Karpas-422 (cell line): ENCODE measurements around the gene CTNNA2. TPM values are rescaled to one million over a fixed set of nuclear protein-coding genes. Genes with fewer than 3 reads are reported as not detected.

Experiments used
- DNase-seq: peaks from one replicate; pipeline ENCODE4 v3.0.0-alpha.2; 2015
- H2AFZ ChIP-seq: fragments of 200-600 bp; sonication (generic); 2 replicates; pipeline ENCODE4 v1.6.1; 2014; ENCODE audit warnings: antibody characterized with exemption, low read length, mixed read lengths
- H3K27ac ChIP-seq: fragments of 200-600 bp; sonication (generic); 2 replicates; pipeline ENCODE4 v1.5.1; 2014; ENCODE audit warnings: mild to moderate bottlenecking, low read length, moderate library complexity
- H3K27me3 ChIP-seq: fragments of 200-600 bp; sonication (generic); 2 replicates; pipeline ENCODE4 v1.6.1; 2014; ENCODE audit warnings: low read length, mixed read lengths
- H3K36me3 ChIP-seq: fragments of 200-600 bp; sonication (generic); 2 replicates; pipeline ENCODE4 v1.6.1; 2014; ENCODE audit warnings: low read length, mixed read lengths; ENCODE audit not compliant: insufficient read depth
- H3K4me1 ChIP-seq: fragments of 200-600 bp; sonication (generic); 2 replicates; pipeline ENCODE4 v1.6.1; 2014; ENCODE audit warnings: mild to moderate bottlenecking, low read length, mixed read lengths
- H3K4me2 ChIP-seq: fragments of 200-600 bp; sonication (generic); 2 replicates; pipeline ENCODE4 v1.6.1; 2014; ENCODE audit warnings: low read length, low read depth, mild to moderate bottlenecking; ENCODE audit not compliant: poor library complexity, severe bottlenecking
- H3K4me3 ChIP-seq: fragments of 200-600 bp; sonication (generic); 2 replicates; pipeline ENCODE4 v1.5.1; 2014; ENCODE audit warnings: mild to moderate bottlenecking, antibody characterized with exemption, low read length, mixed read lengths
- H3K79me2 ChIP-seq: fragments of 200-600 bp; sonication (generic); 2 replicates; pipeline ENCODE4 v1.6.1; 2014; ENCODE audit warnings: mild to moderate bottlenecking, low read length, mixed read lengths
- H3K9ac ChIP-seq: fragments of 200-600 bp; sonication (generic); 2 replicates; pipeline ENCODE4 v1.6.0; 2014; ENCODE audit warnings: low read length
- H3K9me2 ChIP-seq: fragments of 200-600 bp; sonication (generic), shearing (Covaris generic); replicated peaks from 2 replicates; pipeline ENCODE4 v1.6.0; 2014; ENCODE audit warnings: mild to moderate bottlenecking, low read length, moderate library complexity; ENCODE audit not compliant: insufficient read depth
- H3K9me3 ChIP-seq: fragments of 300-700, 200-600 bp; sonication (generic); 2 replicates; pipeline ENCODE4 v1.6.1; 2014; ENCODE audit warnings: low read length, mixed read lengths
- H4K20me1 ChIP-seq: fragments of 200-600 bp; sonication (generic); 2 replicates; pipeline ENCODE4 v1.6.1; 2014; ENCODE audit warnings: mild to moderate bottlenecking, antibody characterized with exemption, low read length, low read depth; ENCODE audit not compliant: insufficient read depth
- total RNA-seq: library from RNA; depleted of rRNA; stranded (reverse); fragments of >200 nt; shearing (Covaris generic); gene quantifications from 2 replicates; pipeline ENCODE4 v1.2.3, GENCODE V29; 2014; ENCODE audit warnings: low replicate concordance

Gene CTNNA2
- total RNA-seq, 1 experiment from 2014 or later: not detected

DNA sequence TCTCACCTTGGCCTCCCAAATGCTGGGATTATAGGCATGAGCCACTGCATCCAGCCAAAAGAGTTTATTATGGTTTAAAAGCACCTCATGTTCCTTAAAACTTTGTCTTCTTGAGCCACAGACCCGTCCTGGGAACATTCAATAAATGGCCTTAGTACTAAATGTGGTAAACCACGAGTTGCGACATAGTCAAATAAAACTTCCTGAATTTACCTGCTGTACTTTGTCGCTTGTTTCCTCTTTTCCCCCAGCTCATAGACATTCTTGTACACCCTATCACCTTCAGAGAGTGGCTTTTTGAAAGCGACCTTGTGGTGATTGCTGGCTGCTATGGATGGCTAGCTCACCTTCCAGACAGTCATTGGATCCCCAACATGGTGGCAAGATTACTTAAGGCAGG is 481.3 kb downstream of the CTNNA2 start:
- no peaks in the 10 kb centered on the region for H3K9me2 ChIP-seq
- no peak overlapping the region for H3K27ac ChIP-seq
- no peaks in the 10 kb centered on the region for H3K9me3 ChIP-seq
- H3K79me2 ChIP-seq: no peaks in the 10 kb centered on the region
- no peaks in the 10 kb centered on the region for H4K20me1 ChIP-seq
- H3K4me2 ChIP-seq: no peak overlapping the region
- no peaks in the 10 kb centered on the region for H3K36me3 ChIP-seq
- H3K9ac ChIP-seq: no peak overlapping the region
- no peaks in the 10 kb centered on the region for H3K27me3 ChIP-seq
- H2AFZ ChIP-seq: no peak overlapping the region
- no peak for DNase-seq
- no peak overlapping the region for H3K4me3 ChIP-seq
- no peaks in the 10 kb centered on the region; the same call in 1 of the 2 replicates for H3K4me1 ChIP-seq

DNA sequence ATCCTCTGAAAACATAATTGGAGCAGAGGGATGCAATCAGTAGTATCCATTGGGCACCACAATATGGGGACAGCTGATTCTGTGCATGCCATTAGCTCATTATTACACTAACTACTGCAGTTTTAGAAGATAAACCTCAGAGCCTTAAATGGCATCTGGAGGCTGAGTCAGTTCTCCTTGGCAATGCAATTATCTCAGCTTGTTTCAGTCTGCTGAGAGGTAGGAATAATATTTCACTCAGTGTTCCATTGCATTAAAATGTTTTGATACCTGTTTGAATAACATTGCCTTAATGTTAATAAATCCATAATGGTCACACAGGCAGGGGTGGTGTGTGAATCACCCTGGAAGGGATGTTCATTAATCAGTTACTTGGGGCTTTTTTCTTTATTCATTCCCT is 482.1 kb downstream of the CTNNA2 start:
- Histone ChIP-seq H3K4me1 (no peaks in the 10 kb centered on the region; the same call in 1 of the 2 replicates), H3K4me2 (no peak overlapping the region), H3K9ac (no peak overlapping the region), H3K36me3 (no peaks in the 10 kb centered on the region), H3K4me3 (no peak overlapping the region), H4K20me1 (no peaks in the 10 kb centered on the region), H3K27me3 (no peaks in the 10 kb centered on the region), H3K9me2 (no peaks in the 10 kb centered on the region), H2AFZ (no peak overlapping the region), H3K9me3 (no peaks in the 10 kb centered on the region), H3K27ac (no peak overlapping the region), H3K79me2 (no peaks in the 10 kb centered on the region)
- no peak for DNase-seq

DNA sequence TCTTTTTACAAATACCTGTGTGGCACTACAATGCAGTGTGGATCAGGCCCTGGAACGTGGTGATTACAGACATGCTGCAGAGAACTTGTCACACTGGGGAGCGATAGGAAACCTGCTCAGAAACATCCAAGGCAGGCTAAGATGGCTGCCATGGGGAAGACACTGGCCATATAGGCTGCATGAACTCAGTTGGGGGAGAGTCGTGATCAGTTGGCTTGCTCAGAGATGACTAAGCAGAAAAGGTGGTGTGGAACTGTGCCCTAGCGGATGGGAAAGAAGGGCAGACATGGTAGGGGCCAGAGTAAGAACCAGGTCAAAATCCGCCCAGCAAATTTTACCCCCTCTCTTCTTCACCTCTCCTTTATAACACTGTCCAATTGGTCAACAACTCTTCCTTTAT is 483.9 kb downstream of the CTNNA2 start:
- Histone ChIP-seq H3K9ac (no peak overlapping the region), H3K9me2 (no peaks in the 10 kb centered on the region), H3K27me3 (no peaks in the 10 kb centered on the region), H4K20me1 (no peaks in the 10 kb centered on the region), H3K4me3 (no peak overlapping the region), H2AFZ (no peak overlapping the region), H3K4me2 (no peak overlapping the region), H3K79me2 (no peaks in the 10 kb centered on the region), H3K27ac (no peak overlapping the region), H3K36me3 (no peaks in the 10 kb centered on the region), H3K9me3 (no peaks in the 10 kb centered on the region), H3K4me1 (no peaks in the 10 kb centered on the region; the same call in 1 of the 2 replicates)
- no peak for DNase-seq

DNA sequence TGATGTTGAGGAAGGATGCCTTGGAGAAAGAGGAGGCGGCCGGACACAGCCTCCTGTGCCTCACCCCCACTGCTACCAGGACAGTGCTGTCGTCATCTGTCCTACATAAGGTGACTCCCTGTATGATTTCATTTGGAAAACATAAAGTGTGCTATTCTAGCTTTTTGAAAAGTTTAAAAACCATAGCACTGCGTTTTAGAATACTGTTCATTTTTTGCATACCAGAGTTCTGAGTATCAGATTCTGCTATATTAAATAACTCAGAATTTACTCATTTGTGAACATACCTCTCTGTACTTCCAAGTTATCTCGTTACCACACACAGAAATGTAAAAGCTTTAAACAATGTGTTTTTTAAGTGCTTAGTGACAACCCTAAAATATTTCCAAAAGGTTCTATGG is 488.9 kb downstream of the CTNNA2 start:
- Histone ChIP-seq H3K79me2 (no peaks in the 10 kb centered on the region), H3K27me3 (no peaks in the 10 kb centered on the region; the same call in 1 of the 2 replicates), H2AFZ (no peak overlapping the region), H3K9me3 (no peaks in the 10 kb centered on the region), H3K27ac (no peak overlapping the region), H3K9me2 (no peaks in the 10 kb centered on the region), H3K4me1 (no peaks in the 10 kb centered on the region), H3K4me2 (no peak overlapping the region), H3K4me3 (no peak overlapping the region), H4K20me1 (no peaks in the 10 kb centered on the region), H3K9ac (no peak overlapping the region), H3K36me3 (no peaks in the 10 kb centered on the region)
- DNase-seq: no peak

DNA sequence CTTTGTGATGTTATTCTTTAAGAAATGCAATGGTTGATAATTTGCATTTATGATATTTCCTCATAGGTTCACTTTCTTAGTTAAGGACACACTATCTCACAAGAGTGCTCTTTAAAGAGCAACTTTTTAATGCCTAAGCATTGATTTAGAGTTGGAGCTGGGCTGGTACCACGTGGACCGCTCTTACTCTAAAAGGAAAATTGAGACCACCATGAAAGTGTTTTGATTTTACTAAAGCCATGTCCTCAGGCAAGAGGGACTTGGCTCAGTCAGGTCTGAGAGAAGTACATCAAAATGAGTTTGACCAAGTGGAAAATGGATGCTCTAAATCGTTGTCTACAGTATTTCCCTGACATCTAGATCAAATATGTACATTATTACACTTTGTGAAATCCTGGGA is 489.3 kb downstream of the CTNNA2 start:
- no peaks in the 10 kb centered on the region for H4K20me1 ChIP-seq
- H3K4me3 ChIP-seq: no peak overlapping the region
- H3K9me2 ChIP-seq: no peaks in the 10 kb centered on the region
- no peaks in the 10 kb centered on the region for H3K9me3 ChIP-seq
- DNase-seq: no peak
- H3K36me3 ChIP-seq: no peaks in the 10 kb centered on the region
- H3K4me1 ChIP-seq: no peaks in the 10 kb centered on the region
- no peak overlapping the region for H3K27ac ChIP-seq
- H3K27me3 ChIP-seq: no peaks in the 10 kb centered on the region; the same call in 1 of the 2 replicates
- no peaks in the 10 kb centered on the region for H3K79me2 ChIP-seq
- no peak overlapping the region for H2AFZ ChIP-seq
- no peak overlapping the region for H3K4me2 ChIP-seq
- H3K9ac ChIP-seq: no peak overlapping the region

DNA sequence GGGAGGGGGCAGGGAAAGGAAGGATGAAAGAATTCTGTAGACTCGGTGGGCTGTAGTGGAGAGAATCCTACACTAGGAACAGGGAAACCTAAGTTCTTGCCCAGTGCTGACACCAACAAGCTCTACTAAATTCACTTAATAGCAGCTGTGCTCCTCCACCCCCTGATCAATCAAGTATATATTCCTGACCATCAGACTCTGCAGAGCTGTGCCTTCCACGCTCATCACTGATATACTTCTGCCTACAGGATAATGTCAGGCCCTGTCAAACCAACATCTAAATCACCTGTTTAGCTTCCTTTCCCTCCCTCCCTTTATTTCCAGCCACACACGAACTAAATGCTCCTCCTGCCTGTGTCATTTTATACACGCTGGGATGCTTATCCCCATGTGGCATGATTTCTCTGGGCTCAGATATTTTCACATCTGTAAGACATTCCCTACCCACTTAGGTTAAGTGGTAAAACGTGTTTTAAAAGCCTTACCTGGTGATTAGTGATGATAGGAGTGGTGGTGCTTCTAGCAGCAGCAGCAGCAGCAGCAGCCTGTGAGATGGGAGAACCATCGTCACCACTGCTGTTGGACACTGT is 489.8 kb downstream of the CTNNA2 start:
- no peaks in the 10 kb centered on the region; the same call in 1 of the 2 replicates for H3K27me3 ChIP-seq
- H3K9ac ChIP-seq: no peak overlapping the region
- no peaks in the 10 kb centered on the region for H3K9me2 ChIP-seq
- H4K20me1 ChIP-seq: no peaks in the 10 kb centered on the region
- H3K9me3 ChIP-seq: no peaks in the 10 kb centered on the region
- H3K4me2 ChIP-seq: no peak overlapping the region
- H3K4me1 ChIP-seq: no peaks in the 10 kb centered on the region
- H3K4me3 ChIP-seq: no peak overlapping the region
- no peaks in the 10 kb centered on the region for H3K79me2 ChIP-seq
- no peak for DNase-seq
- no peak overlapping the region for H3K27ac ChIP-seq
- H3K36me3 ChIP-seq: no peaks in the 10 kb centered on the region
- H2AFZ ChIP-seq: no peak overlapping the region

DNA sequence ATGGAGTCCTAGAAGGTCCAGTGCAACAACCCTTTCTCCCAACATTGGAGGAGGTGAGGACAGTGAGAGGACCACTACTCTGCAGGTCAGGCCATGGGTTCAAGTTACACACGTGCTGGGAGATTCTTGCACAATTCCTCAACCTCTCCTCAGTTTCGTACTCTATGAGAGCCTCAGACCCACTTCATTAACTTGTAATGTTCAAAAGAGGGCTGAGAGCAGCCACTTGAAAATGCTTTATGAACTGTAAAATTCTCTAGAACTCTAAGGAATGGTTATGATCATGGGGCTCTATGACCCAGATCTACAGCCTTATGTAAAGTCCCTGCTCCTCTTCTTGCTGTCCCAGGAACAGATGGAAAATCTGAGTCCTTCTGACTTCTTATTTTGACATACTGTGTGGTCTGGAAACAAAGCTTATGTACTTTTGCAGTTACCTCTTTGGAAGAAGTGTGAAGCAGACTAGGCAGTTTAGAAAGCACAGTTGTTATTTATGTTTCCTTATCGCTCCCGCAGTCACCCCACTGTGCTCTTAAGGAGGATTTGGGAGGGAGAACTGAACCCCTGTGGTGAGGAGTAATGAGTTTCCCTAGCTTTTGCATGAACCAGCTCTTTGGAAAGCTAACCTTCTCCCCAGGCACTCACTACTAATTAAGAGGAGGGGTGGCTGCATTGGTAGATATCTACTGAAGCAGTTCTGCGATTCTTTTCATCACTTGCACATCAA is 495.1 kb downstream of the CTNNA2 start:
- Histone ChIP-seq H3K4me3 (no peak overlapping the region), H3K9ac (no peak overlapping the region), H2AFZ (no peak overlapping the region), H3K4me2 (no peak overlapping the region), H3K36me3 (no peaks in the 10 kb centered on the region), H4K20me1 (no peaks in the 10 kb centered on the region), H3K4me1 (no peaks in the 10 kb centered on the region), H3K27ac (no peak overlapping the region), H3K9me2 (no peaks in the 10 kb centered on the region), H3K79me2 (no peaks in the 10 kb centered on the region), H3K27me3 (no peaks in the 10 kb centered on the region), H3K9me3 (no peaks in the 10 kb centered on the region)
- no peak for DNase-seq

DNA sequence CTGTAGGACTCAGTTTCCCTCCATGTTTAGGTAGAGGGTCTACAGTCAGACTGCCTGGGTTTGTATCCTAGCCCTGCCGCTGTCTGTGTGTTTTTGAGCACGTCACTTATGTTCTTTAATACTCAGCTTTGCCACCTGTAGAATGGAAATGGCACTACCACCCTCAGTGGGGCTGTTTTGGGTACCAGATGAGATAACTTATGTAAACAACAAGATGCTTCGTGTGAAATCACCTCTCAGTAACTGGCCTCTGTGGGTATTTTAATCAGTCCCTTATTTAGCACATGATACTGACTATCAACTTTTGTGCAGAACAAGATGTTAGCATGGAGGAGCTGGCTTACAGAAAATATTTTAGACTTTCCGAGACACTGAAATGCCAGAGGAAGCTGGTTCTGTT is 495.7 kb downstream of the CTNNA2 start:
- no peaks in the 10 kb centered on the region for H3K4me1 ChIP-seq
- no peak overlapping the region for H3K4me2 ChIP-seq
- H3K4me3 ChIP-seq: no peak overlapping the region
- H3K79me2 ChIP-seq: no peaks in the 10 kb centered on the region
- no peak for DNase-seq
- H3K9me3 ChIP-seq: no peaks in the 10 kb centered on the region
- H3K9me2 ChIP-seq: no peaks in the 10 kb centered on the region
- no peak overlapping the region for H3K27ac ChIP-seq
- no peak overlapping the region for H3K9ac ChIP-seq
- H3K36me3 ChIP-seq: no peaks in the 10 kb centered on the region
- H3K27me3 ChIP-seq: no peaks in the 10 kb centered on the region
- H2AFZ ChIP-seq: no peak overlapping the region
- no peaks in the 10 kb centered on the region for H4K20me1 ChIP-seq
